HL-60 (cell line): Measurements from ENCODE around the gene SLC7A7.

Source experiments
- DNase-seq, 2 experiments: peaks; one replicate each; pipeline ENCODE4 v3.0.0-alpha.2; 2010 to 2020; ENCODE audit warnings: low read depth in 1 of 2, low spot score in 1 of 2
- H3K27ac ChIP-seq: fragments of 250-450 bp; sonication (Bioruptor Pico); replicated peaks from 2 replicates; pipeline ENCODE4 v1.5.1; 2020; ENCODE audit warnings: mild to moderate bottlenecking, moderate library complexity
- H3K27me3 ChIP-seq: fragments of 250-450 bp; sonication (Bioruptor Pico); 2 replicates; pipeline ENCODE4 v1.5.1; 2021; ENCODE audit warnings: mild to moderate bottlenecking, moderate library complexity; ENCODE audit not compliant: insufficient read depth, poor library complexity, severe bottlenecking
- H3K4me3 ChIP-seq: replicated peaks from 2 replicates; pipeline ENCODE4 v1.5.1; 2011; ENCODE audit warnings: mild to moderate bottlenecking, control low read depth, low read length; ENCODE audit not compliant: insufficient read depth
- GABPA ChIP-seq: IDR thresholded peaks from 2 replicates; pipeline ENCODE4 v1.6.1; 2012; ENCODE audit warnings: low read depth
- POLR2AphosphoS5 ChIP-seq: IDR thresholded peaks from 2 replicates; pipeline ENCODE4 v1.6.1; 2012; ENCODE audit warnings: low read depth
- SPI1 ChIP-seq: IDR thresholded peaks from 2 replicates; pipeline ENCODE4 v1.6.1; 2012; ENCODE audit warnings: low read depth, mild to moderate bottlenecking, borderline replicate concordance
- TF ChIP-seq, protein P1 (sequence below): IDR thresholded peaks from one replicate; pipeline ENCODE4 v1.5.1; 2011; ENCODE audit warnings: low read length, control low read depth, inconsistent platforms; ENCODE audit not compliant: insufficient read depth
- TF ChIP-seq, protein P2 (sequence below): IDR thresholded peaks from 2 replicates; pipeline ENCODE4 v1.6.1; 2012; ENCODE audit warnings: low read depth; ENCODE audit not compliant: insufficient replicate concordance

The SLC7A7 gene

GRCh38 chr14:22801716-22802115 is 13.5 kb downstream of the SLC7A7 start:
- no peaks in the 10 kb centered on the region for H3K27me3 ChIP-seq

DNA sequence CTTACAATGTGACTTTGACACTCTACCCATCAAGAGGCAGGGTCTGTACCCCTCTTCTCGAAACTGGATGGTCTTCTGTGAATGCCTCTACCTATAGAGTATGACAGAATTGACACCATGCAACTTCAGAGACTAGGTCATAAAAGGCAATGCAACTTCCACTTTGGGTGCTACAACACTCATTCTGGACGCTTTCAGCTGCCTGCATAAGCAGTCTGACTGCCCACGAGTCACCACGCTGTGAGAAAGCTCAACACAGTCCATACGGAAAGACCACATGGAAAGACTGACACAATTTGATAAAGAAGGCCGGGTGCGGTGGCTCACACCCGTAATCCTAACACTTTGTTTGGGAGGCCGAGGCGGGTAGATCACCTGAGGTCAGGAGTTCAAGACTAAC is 14.9 kb downstream of the SLC7A7 start:
- no peak overlapping the region for H3K4me3 ChIP-seq
- H3K27ac ChIP-seq: peak overlapping the region; percentile 40
- no peak for TF ChIP-seq POLR2AphosphoS5
- TF ChIP-seq, protein P1, sequence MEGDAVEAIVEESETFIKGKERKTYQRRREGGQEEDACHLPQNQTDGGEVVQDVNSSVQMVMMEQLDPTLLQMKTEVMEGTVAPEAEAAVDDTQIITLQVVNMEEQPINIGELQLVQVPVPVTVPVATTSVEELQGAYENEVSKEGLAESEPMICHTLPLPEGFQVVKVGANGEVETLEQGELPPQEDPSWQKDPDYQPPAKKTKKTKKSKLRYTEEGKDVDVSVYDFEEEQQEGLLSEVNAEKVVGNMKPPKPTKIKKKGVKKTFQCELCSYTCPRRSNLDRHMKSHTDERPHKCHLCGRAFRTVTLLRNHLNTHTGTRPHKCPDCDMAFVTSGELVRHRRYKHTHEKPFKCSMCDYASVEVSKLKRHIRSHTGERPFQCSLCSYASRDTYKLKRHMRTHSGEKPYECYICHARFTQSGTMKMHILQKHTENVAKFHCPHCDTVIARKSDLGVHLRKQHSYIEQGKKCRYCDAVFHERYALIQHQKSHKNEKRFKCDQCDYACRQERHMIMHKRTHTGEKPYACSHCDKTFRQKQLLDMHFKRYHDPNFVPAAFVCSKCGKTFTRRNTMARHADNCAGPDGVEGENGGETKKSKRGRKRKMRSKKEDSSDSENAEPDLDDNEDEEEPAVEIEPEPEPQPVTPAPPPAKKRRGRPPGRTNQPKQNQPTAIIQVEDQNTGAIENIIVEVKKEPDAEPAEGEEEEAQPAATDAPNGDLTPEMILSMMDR: no peak
- TF ChIP-seq SPI1: no peak
- TF ChIP-seq, protein P2, sequence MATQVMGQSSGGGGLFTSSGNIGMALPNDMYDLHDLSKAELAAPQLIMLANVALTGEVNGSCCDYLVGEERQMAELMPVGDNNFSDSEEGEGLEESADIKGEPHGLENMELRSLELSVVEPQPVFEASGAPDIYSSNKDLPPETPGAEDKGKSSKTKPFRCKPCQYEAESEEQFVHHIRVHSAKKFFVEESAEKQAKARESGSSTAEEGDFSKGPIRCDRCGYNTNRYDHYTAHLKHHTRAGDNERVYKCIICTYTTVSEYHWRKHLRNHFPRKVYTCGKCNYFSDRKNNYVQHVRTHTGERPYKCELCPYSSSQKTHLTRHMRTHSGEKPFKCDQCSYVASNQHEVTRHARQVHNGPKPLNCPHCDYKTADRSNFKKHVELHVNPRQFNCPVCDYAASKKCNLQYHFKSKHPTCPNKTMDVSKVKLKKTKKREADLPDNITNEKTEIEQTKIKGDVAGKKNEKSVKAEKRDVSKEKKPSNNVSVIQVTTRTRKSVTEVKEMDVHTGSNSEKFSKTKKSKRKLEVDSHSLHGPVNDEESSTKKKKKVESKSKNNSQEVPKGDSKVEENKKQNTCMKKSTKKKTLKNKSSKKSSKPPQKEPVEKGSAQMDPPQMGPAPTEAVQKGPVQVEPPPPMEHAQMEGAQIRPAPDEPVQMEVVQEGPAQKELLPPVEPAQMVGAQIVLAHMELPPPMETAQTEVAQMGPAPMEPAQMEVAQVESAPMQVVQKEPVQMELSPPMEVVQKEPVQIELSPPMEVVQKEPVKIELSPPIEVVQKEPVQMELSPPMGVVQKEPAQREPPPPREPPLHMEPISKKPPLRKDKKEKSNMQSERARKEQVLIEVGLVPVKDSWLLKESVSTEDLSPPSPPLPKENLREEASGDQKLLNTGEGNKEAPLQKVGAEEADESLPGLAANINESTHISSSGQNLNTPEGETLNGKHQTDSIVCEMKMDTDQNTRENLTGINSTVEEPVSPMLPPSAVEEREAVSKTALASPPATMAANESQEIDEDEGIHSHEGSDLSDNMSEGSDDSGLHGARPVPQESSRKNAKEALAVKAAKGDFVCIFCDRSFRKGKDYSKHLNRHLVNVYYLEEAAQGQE: no peak
- TF ChIP-seq GABPA: no peak
- H3K27me3 ChIP-seq: no peaks in the 10 kb centered on the region
- DNase-seq: peak in 1 of 2 experiments; percentile 40

More at GRCh38 chr14:22801716-22802115, 13.5 kb downstream of the SLC7A7 start:
- TF ChIP-seq SPI1: no peak
- no peak for TF ChIP-seq POLR2AphosphoS5
- TF ChIP-seq, protein P1: no peak
- no peak for TF ChIP-seq GABPA
- TF ChIP-seq, protein P2: no peak
- Histone ChIP-seq H3K4me3 (no peak overlapping the region), H3K27ac (peak overlapping the region; percentile 66)
- no peak for DNase-seq

DNA sequence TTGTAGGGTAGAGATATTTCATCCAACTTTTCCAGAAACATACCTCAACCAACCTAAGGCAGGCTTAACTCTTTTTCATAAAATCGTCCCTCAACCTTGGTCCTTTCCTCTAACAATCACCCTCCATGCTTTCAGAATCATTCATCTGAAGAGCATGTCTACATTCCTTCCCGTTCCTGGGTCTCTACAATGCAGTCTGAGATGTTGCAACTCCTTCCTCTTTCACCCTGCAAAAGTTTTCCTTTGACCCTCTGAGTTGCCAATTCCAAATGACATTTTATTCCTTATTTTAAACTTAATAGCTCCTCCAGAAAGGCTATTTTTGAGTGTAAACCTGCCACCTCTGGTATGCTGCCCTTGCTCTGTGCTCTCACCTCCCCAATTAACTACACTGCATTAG is 16.7 kb downstream of the SLC7A7 start:
- peak in 1 of 2 experiments; percentile 48 for DNase-seq
- H3K27me3 ChIP-seq: no peaks in the 10 kb centered on the region
- H3K27ac ChIP-seq: 0 out of 2 replicates have a peak overlapping the region, but pooled peaks have one; percentile 13
- TF ChIP-seq SPI1 (no peak), POLR2AphosphoS5 (no peak), GABPA (no peak)
- TF ChIP-seq, protein P1: no peak
- TF ChIP-seq, protein P2: no peak
- H3K4me3 ChIP-seq: no peak overlapping the region
